ENCODE measurements around the gene TRPM7.

The TRPM7 gene

DNA sequence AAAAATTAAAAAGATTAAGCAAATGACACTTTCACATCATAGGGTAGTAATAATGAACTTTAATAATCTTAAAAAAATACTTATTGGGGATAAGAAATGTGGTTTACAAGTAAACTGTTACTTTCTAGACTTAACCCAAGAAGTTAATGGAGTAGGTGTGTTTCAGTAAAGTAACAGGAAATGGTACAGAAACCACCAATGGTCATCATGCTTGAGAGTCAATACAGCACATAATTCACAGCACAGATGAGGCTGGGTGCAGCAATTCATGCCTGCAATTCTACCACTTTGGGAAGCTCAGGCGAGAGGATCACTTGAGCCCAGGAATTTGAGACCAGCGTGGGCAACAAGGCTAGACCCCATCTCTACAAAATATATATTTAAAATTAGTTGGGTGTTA lies 128.6 kb downstream of the TRPM7 start:
- no peak for DNase-seq

DNA sequence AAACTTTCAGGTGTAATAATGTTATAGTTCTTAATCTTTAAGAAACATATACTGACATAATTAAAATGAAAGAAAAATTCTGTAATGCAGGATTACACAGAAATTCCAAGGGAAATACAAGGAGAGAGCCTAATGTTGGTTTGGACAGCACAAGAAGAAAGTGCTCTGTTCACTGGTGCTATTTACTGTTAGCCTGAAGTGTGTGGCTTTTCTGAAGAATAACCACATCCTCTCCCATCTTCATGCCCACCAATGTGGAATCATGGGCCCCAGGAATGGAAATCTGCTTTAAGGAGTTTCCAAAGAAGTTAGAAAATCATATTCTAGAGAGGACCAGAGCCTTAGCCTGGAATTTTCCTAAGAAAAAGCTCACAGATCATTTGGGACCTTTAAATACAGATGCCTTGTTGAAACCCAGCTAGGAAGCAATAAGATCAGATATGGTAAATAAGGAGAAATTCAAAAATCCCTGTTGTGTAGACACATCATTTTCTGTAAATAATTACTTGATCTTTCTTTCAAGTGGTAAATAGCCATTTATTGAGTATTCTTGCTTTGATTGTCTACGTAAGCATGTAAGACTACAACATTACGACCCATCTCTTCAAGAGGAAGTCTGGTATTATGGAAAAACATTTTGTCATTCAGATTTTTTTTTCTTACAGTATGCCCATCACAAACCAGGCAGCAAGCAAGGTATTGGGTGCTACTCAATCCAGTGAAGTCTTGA lies 129.8 kb downstream of the TRPM7 start:
- DNase-seq: no peak

DNA sequence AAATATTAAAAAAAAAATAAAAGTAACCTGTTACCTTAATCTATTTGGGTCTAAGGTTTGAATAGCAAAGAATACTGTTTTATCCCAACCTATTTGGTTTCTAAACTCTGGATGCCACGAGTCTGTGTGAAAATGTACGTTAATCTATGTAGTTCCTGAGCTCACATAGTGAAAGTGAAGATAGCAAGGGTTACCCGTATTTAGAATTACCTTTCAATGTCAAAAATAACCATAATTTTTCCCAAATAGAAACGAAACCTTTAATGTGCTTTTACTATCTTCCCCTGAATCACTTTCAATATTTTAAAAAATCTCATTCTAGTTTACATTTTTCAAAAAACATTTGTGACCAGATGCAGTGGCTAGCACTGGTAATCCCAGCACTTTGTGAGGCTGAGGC lies 134.4 kb downstream of the TRPM7 start:
- no peak for DNase-seq

DNA sequence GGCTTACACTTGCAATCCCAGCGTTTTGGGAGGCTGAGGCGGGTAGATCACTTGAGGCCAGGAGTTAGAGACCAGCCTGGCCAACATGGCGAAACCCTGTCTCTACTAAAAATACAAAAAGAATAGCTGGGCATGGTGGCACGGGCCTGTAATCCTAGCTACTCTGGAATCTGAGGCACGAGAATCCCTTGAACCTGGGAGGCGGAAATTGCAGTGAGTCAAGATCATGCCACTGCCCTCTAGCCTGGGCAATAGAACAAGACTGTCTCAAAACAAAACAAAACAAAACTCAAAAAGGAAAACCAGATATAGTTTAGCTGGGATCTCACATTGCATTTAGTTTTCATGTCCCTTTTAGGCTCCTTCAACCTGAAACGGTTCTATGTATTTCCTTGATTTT lies 137.3 kb downstream of the TRPM7 start:
- no peak for DNase-seq

DNA sequence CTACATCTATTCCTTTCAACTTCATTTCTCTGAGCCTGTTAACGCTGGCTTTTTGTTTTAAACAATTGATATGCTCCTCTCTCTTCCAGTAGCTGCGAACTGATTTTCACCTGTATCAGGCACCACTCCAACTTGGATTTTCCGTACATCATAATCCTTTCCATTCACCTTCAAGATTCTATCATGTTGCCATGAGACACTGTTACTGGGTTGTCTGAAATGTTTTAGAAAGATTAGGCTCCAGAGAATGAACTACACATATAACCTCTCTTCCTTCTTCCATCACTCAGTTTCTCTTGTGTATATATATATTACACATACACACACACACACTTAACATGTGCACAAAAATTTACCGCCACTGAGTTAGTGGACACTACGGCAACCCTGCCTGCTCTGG lies 140.0 kb downstream of the TRPM7 start, which contains the start of gene USP50:
USP50 (minus strand) TSS at position 101 of the 400 bp plus-strand sequence. CDS start 141 bp downstream, outside the sequence.
- DNase-seq: no peak

DNA sequence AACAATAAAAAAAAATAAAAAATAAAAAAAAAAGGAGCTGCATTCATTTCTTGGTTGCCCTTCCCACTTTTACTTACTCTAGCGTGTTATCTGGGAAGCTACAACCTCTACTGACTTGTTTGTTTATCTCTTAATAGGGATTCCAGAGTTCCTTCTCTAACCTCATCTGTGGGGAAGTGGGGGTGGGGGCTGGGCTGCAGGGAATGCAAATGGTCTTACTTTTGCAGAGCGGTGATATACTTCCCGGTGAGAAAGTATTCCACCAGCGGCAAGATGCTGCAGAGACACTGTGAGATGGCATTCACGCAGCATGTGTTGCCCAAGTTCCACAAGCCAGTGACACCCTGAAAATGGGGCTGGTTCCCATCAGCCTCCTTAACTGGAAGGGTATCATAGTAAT lies 142.2 kb downstream of the TRPM7 start:
- no peak for DNase-seq

DNA sequence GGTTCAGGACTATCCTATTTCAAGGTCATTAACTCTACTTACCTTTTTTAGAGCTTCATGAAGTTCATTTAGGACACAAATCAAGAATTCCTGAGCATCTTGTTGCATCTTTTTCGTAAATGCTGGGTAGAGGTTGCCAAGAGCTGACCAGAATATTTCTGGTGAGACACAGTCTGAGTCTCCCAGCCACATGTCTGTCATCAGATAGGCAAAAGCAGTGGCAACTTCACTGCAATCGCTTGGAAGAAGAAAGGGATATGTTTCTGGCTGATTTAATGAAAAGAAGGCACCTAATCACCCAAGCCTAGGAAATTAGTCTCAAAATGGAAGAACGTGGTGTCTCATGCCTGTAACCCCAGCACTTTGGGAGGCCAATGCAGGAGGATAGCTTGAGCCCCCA lies 143.0 kb downstream of the TRPM7 start:
- no peak for DNase-seq

DNA sequence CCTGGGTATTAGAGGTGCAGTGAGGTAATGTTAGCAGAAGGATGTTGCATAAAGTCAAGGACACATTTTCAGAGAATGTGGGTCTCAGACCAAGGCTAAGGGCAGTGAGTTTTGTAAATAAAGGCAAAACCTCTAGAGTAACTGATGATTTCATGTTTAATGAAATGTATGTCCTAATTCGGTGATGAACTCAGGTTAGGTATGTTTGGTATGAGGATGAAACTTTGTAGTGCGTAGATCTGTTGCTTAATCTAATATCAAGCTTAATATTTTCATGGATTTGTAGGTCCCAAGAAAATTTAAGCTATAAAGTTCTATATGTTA lies 143.7 kb downstream of the TRPM7 start:
- no peak for DNase-seq

DNA sequence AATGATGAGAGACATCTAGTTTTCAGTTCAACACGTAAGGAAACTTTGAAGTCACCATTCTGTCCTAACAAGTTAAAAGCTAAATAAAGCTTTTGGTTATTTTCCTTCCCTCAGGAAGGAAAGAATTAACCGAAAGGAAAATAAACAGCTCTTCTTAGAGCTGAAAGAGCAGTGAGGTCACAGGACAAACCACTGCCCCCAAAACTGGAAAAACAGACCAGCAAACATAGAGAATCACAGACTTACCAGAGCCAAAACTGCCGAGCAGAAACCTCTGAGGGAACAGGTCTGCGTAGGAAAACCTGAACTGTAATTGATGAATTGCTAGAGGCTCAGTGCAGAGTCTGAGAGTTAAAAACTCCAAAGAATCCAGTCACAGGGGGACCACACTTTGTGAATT lies 154.8 kb downstream of the TRPM7 start:
- DNase-seq: no peak

DNA sequence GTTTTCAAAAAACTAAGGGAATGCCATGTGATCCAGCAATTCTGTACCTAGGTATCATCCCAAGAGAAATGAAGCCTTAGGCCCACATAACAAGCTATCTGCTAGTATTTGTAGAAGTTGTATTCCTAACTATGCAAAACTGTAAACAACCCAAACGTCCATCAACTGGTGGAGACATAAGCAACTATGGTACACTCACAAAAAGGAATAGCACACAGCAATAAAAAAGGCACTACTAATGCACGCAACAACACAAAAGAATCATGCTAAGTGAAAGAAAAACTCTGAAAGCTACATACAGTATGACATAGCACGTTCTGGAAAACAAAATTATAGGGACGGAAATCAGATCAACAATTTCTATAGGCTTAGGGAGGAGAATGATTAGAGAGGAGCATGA lies 155.4 kb downstream of the TRPM7 start:
- no peak for DNase-seq

DNA sequence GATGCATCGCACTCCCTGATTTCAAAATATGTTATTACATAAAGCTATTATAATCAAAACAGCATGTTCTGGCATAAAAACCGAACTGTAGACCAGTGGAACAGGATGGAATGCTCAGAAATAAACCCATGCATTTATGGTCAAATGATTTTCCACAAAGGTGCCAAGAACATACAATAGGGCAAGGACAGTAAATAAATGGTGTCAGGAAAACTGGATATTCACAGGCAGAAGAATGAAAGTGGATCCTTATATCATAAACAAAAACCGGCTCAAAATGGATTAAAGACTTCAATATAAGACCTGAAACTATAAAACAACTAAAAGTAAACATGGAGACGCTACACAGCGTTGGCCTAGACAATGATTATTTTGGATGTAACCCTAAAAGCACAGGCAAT lies 162.7 kb downstream of the TRPM7 start:
- no peak for DNase-seq

DNA sequence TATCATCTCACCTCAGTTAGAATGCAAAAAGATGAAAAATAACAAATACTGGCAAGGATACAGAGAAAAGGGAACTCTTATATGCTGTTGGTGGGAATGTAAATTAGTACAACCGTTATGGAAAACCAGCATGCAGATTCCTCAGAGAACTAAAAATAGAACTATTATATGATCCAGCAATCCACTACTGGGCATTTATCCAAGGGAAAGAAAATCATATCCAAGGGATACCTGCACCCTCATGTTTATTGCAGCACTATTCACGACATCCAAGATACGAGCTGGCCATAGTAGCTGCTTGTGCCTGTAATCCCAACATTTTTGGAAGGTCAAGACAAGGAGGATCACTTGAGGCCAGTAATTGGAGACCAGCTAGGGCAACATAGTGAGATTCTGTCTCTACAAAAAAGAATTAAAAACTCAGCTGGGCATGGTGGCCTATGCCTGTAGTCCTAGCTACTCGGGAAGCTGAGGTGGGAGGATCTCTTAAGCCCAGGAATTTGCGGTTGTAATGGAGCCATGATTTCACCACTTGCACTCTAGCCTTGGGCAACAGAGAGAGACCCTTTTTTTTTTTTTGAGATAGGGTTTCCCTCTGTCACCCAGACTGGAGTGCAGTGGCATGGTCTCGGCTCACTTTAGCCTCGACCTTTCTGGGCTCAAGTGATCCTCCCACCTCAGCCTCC lies 166.7 kb downstream of the TRPM7 start:
- no peak for DNase-seq

DNA sequence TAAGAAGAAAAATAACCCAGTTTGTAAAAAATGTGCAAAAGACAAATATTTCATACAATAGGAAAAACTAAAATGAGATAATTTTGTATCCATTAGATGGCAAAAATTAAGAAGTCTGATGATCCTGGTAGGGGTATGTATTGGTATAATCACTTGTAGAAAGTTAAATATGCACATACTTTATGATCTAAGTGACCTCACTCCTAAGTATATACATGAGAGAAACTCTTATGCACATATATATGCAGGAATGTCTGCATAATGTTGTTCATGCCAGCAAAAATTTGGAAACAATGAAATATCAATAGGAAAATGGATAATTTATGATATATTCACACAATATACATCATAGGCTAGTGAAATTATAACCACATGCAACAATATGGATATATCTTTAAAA lies 173.6 kb downstream of the TRPM7 start:
- no peak for DNase-seq

Measured in activated T-cell treated with anti-CD3 and anti-CD28 coated beads, Interleukin-2, amount 50 U/mL, for 48 hours (primary cell).